Suprapubic skin (tissue), 4 donors: ENCODE measurements around the gene ZNF281. TPM values are rescaled to one million over a fixed set of nuclear protein-coding genes. Genes with fewer than 3 reads are reported as not detected.
A peak's percentile ranks its signal among the peaks of the same experiment; 100 is the strongest.

Source experiments
- DNase-seq, 2 donors: peaks; one replicate each; pipeline ENCODE4 v3.0.0-alpha.2; 2019; ENCODE audit warnings: low spot score in 2 of 2
- H3K27ac ChIP-seq: fragments of 200-600 bp; sonication (generic); one replicate; pipeline ENCODE4 v1.5.1; 2019
- H3K27me3 ChIP-seq: fragments of 200-600 bp; sonication (generic); one replicate; pipeline ENCODE4 v1.5.1; 2019
- H3K36me3 ChIP-seq: fragments of 200-600 bp; sonication (generic); one replicate; pipeline ENCODE4 v1.5.1; 2019
- H3K4me1 ChIP-seq: fragments of 200-600 bp; sonication (generic); one replicate; pipeline ENCODE4 v1.5.1; 2019
- H3K4me3 ChIP-seq: fragments of 200-600 bp; sonication (generic); one replicate; pipeline ENCODE4 v1.5.1; 2019; ENCODE audit warnings: mild to moderate bottlenecking
- H3K9me3 ChIP-seq: fragments of 200-600 bp; sonication (generic); one replicate; pipeline ENCODE4 v1.5.1; 2019
- EP300 ChIP-seq: sonication (generic); formaldehyde crosslinking; IDR thresholded peaks from one replicate; pipeline ENCODE4 v1.6.1; 2017; ENCODE audit warnings: antibody characterized with exemption
- POLR2A ChIP-seq, 2 donors: fragments of 450-650 bp; IDR thresholded peaks; one replicate each; pipeline ENCODE4 v1.6.1; 2017; ENCODE audit warnings: antibody characterized with exemption in 2 of 2, mild to moderate bottlenecking in 2 of 2, moderate library complexity in 2 of 2
- POLR2AphosphoS5 ChIP-seq, 3 donors: sonication (generic); formaldehyde crosslinking; IDR thresholded peaks; one replicate each; pipeline ENCODE4 v1.6.1; 2017; ENCODE audit warnings: antibody characterized with exemption in 3 of 3
- WGBS: methylation state at CpG from one replicate; pipeline ENCODE4 v1.1.5; 2018; 5-methylcytosine and 5-hydroxymethylcytosine counted together
- total RNA-seq, 4 donors: library from RNA; depleted of rRNA; stranded (reverse); fragments of >200 nt; gene quantifications; one replicate each; pipeline ENCODE4 v1.1.0, GENCODE V29; 2016
- TF ChIP-seq, protein P1 (sequence below), 2 donors: fragments of 200-600 bp in 1 of 2; fragments of 450-650 bp in 1 of 2; sonication (generic) in 1 of 2; IDR thresholded peaks; one replicate each; pipeline ENCODE4 v1.5.1; 2016 to 2019; ENCODE audit warnings: antibody characterized with exemption in 2 of 2, mild to moderate bottlenecking in 1 of 2, moderate library complexity in 1 of 2

ZNF281 gene
- total RNA-seq, 4 donors from 2014 or later = 4.5 to 9.4 (median 8.2) TPM

DNA sequence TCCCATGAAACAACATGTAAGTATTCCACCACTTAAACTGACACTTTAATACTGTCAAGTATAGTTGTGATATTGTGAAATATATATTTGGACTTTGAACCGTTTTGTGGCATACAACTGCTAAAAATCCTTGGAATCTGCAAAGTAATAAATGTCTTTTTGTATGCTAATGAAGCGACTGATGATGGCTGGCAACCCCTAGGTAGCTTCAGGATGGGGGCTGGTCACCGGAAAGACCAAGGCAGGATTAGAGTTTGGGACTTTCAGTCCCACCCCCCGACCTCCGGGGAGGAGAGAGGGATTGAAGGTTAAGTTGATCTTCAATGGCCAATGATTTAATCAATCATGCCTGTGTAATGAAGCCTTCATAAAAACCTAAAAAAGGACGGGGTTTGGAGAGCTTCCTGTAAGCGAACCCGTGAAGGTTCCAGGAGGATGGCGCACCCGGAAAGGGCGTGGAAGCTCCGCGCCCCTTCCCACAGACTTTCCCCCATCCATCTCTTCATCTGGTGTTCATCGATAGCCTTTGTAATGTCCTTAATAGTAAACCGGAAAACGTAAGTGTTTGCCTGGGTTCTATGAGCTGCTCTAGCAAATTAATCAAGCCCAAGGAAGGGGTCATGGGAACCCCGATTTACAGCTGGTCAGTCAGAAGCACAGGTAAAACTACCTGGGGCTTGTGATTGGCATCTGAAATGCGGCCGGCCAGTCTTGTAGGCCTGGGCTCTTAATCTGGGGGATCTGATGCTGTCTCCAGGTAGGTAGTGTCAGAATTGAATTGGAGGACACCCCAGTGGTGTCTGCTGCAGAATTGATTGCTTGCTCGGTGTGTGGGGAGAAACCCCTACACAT lies 1.8 kb upstream of the ZNF281 start:
- Histone ChIP-seq H3K9me3 (no peaks in the 10 kb centered on the region), H3K27me3 (no peaks in the 10 kb centered on the region), H3K36me3 (no peaks in the 10 kb centered on the region), H3K4me1 (peaks cover 42% of the 10 kb centered on the region), H3K27ac (no peak overlapping the region), H3K4me3 (no peak overlapping the region)
- WGBS = 50% methylated on average over 20 of the region's 20 CpGs
- TF ChIP-seq EP300 = no peak
- TF ChIP-seq POLR2AphosphoS5 (IDR thresholded peaks at IDR 0.05) = no peak
- TF ChIP-seq, protein P1, sequence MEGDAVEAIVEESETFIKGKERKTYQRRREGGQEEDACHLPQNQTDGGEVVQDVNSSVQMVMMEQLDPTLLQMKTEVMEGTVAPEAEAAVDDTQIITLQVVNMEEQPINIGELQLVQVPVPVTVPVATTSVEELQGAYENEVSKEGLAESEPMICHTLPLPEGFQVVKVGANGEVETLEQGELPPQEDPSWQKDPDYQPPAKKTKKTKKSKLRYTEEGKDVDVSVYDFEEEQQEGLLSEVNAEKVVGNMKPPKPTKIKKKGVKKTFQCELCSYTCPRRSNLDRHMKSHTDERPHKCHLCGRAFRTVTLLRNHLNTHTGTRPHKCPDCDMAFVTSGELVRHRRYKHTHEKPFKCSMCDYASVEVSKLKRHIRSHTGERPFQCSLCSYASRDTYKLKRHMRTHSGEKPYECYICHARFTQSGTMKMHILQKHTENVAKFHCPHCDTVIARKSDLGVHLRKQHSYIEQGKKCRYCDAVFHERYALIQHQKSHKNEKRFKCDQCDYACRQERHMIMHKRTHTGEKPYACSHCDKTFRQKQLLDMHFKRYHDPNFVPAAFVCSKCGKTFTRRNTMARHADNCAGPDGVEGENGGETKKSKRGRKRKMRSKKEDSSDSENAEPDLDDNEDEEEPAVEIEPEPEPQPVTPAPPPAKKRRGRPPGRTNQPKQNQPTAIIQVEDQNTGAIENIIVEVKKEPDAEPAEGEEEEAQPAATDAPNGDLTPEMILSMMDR (IDR thresholded peaks at IDR 0.05) = no peak
- TF ChIP-seq POLR2A (IDR thresholded peaks at IDR 0.05) = no peak
- no peak for DNase-seq

DNA sequence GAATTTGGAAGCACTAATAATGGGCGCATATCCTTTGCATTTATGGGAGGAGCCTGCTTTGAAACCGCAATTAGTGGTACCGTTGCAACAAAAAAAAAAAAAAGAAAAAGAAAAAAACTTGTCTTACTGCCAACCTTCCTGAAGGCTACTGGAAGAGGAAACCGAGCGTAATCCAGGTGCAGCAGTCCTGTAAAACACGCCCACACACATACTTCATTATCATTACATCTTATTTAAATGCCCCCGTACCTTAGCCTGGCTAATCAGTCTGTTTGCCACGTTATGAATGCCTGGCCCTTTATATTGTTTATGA lies 686 bp upstream of the ZNF281 start:
- Histone ChIP-seq H3K27ac (peak overlapping the region; percentile 76), H3K4me1 (peaks cover 32% of the 10 kb centered on the region), H3K9me3 (no peaks in the 10 kb centered on the region), H3K4me3 (peak overlapping the region; percentile 83), H3K27me3 (no peaks in the 10 kb centered on the region), H3K36me3 (no peaks in the 10 kb centered on the region)
- 6% methylated on average over 8 of the region's 8 CpGs for WGBS
- TF ChIP-seq, protein P1 (IDR thresholded peaks at IDR 0.05) = no peak
- TF ChIP-seq POLR2AphosphoS5 (IDR thresholded peaks at IDR 0.05) (no peak), POLR2A (IDR thresholded peaks at IDR 0.05) (no peak), EP300 (no peak)
- no peak for DNase-seq

DNA sequence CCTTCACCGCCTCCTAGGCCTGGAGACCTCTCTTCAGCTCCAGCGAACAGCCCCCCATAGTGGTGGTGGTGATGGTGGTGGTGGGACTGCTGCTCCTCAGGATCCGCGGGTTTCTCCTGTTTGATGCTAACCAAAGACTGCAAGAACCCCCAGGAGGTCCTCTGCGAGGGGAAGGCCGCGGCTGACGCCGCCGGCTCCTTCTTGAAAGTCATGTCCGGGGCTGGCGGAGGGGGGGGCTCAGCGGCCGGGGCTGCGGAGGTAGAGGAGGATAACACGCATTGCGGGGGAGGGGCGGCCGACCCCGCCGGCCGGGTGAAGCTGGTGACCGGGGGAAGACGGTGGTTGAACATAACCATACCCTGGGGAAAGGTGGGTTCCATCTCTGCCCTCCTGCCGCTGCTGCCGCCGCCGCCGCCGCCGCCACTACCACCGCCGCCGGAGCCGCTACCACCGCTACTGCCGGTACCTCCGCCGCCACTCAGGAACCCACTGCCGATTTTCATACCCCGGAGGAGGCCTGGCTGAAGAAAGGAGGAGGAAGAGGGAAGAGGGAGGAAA lies 554 bp downstream of the ZNF281 start:
- H3K36me3 ChIP-seq = no peaks in the 10 kb centered on the region

DNA sequence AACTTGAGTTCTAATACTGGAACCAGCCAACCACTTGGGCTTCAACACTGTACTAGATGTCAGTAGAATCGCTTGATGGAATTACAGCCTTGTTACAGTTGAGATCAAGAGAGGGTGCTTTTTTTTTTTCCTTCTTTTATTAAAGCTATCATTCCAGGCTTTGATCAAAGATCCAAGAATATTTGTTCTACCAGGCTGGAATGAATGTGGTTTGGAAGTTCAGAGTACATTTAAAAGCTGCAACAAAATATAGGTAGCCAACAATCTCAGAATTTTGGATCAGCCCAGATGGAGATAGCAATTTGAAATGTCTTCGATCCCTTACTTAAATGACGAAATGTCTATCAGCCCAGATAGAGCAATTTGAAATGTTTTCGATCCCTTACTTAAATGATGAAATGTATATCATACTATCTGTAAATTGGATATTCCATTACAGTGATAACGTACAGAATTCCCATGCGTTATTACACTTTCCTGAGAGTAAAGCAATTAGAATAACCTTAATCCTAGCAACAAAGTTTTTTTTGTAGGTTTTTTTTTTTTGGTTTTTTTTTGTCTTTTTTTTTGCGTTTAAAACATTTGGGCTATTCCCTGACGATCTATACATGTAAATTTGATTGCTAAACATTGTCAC lies 3.6 kb downstream of the ZNF281 start:
- H3K9me3 ChIP-seq = no peaks in the 10 kb centered on the region
- 94% methylated on average over 8 of the region's 8 CpGs for WGBS
- H3K27ac ChIP-seq = no peak overlapping the region
- H3K36me3 ChIP-seq = no peaks in the 10 kb centered on the region
- no peak for TF ChIP-seq EP300
- TF ChIP-seq POLR2AphosphoS5 (IDR thresholded peaks at IDR 0.05) = no peak
- TF ChIP-seq POLR2A (IDR thresholded peaks at IDR 0.05) = no peak
- TF ChIP-seq, protein P1 (IDR thresholded peaks at IDR 0.05) = no peak
- H3K4me3 ChIP-seq = no peak overlapping the region
- DNase-seq = no peak
- H3K4me1 ChIP-seq = peaks cover 28% of the 10 kb centered on the region
- no peaks in the 10 kb centered on the region for H3K27me3 ChIP-seq

More for the DNA sequence above, 554 bp downstream of the ZNF281 start:
- DNase-seq = peak in 1 of 2 donors; percentile 70
- peak overlapping the region; percentile 83 for H3K4me3 ChIP-seq
- no peaks in the 10 kb centered on the region for H3K9me3 ChIP-seq
- TF ChIP-seq POLR2A (IDR thresholded peaks at IDR 0.05) (no peak), EP300 (no peak), POLR2AphosphoS5 (IDR thresholded peaks at IDR 0.05) (no peak)
- TF ChIP-seq, protein P1 (IDR thresholded peaks at IDR 0.05) = no peak
- no peaks in the 10 kb centered on the region for H3K27me3 ChIP-seq
- H3K4me1 ChIP-seq = peaks cover 28% of the 10 kb centered on the region
- H3K27ac ChIP-seq = peak overlapping the region; percentile 76
- 0% methylated on average over 2 of the region's 41 CpGs for WGBS

DNA sequence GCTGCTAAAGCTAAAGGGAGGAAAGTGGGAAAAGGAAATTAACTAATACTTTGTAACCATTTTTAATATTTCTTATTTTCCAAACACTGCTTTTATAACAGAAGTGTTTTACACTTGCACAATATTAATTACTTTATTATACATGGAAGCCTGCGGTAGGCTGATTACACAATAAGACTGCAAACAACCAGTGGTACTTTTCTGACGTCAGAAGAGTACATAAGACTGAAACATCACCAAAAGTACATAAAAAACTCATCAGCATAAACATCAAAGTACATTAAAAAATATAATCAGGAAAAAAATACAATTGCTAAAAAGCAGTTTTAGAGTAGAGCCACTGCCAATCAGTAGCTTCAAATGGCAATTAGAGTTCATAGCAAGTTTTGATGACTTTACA lies 4.6 kb downstream of the ZNF281 start:
- no peaks in the 10 kb centered on the region for H3K27me3 ChIP-seq
- TF ChIP-seq, protein P1 (IDR thresholded peaks at IDR 0.05) = no peak
- TF ChIP-seq POLR2AphosphoS5 (IDR thresholded peaks at IDR 0.05) (no peak), POLR2A (IDR thresholded peaks at IDR 0.05) (no peak), EP300 (no peak)
- no peak for DNase-seq
- no peak overlapping the region for H3K27ac ChIP-seq
- no peaks in the 10 kb centered on the region for H3K9me3 ChIP-seq
- 58% methylated on average over 2 of the region's 2 CpGs for WGBS
- H3K4me1 ChIP-seq = peaks cover 23% of the 10 kb centered on the region
- H3K36me3 ChIP-seq = no peaks in the 10 kb centered on the region
- H3K4me3 ChIP-seq = no peak overlapping the region
